ENCODE data around the gene PAEP.

GRCh38 chr9:135607401-135608293 is 46.1 kb downstream of the PAEP start:
- TF ChIP-seq CTCF (IDR thresholded peaks at IDR 0.05; ENCODE audit: insufficient read depth, low read length), result no peak
- TF ChIP-seq GABPA (IDR thresholded peaks at IDR 0.05; ENCODE audit: low read depth), result no peak

Measured in HL-60 (cell line).